Measurements from ENCODE around the gene HPN. TPM values are rescaled to one million over a fixed set of nuclear protein-coding genes. Genes with fewer than 3 reads are reported as not detected.

Gene HPN
- total and polyA plus RNA-seq, 2 of the 13 experiments (the other 11 are each of a cell fraction or from before 2014, with no cell fraction given): 46.7 to 261 TPM

DNA sequence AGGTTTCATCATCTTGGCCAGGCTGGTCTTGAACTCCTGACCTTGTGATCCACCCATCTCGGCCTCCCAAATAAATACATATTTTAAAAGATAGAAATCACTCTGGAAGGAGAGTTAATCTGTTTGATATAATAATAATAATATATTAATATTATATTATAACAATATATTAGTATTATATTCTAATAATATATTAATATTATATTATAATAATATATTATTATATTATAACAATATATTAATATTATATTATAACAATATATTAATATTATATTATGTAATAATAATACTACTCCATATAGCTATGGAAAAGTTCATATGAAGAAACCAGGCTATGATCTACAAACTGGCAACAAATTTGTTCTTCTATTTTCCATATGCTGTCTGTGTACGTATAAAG is 16.8 kb downstream of the HPN start:
- in situ Hi-C loops (cut with HindIII; ENCODE audit: extremely low pct_ligation_motif_present, low pct_unique_long_range_greater_than_20kb): no loop called here
- BruUV-seq (replicated peaks): no TSS peak
- Histone ChIP-seq H3K36me3 (replicated peaks in 1 of 2; ENCODE audit: control insufficient read depth in 1 of 2, insufficient read depth in 2 of 2, low read length in 2 of 2) (peaks cover 15 to 18% of the 10 kb centered on the region in 2 experiments; a peak in 4 of 5 replicates), H3K4me3 (replicated peaks in 1 of 3; ENCODE audit: insufficient read depth in 1 of 3, low read depth in 2 of 3, low read length in 3 of 3) (no peak overlapping the region), H2AFZ (ENCODE audit: low read length) (no peak overlapping the region), H3K4me2 (ENCODE audit: low read depth, low read length) (no peak overlapping the region), H3K27ac (ENCODE audit: extremely low read length, insufficient read depth, low read length) (no peak overlapping the region), H3K4me1 (ENCODE audit: insufficient read depth, low read length) (no peaks in the 10 kb centered on the region), H4K20me1 (ENCODE audit: insufficient read depth, low read length) (peaks cover 32% of the 10 kb centered on the region; the same call in 1 of the 2 replicates), H3K9me3 (ENCODE audit: low read length) (no peaks in the 10 kb centered on the region), H3K79me2 (ENCODE audit: insufficient read depth, low read length) (no peaks in the 10 kb centered on the region), H3K9ac (ENCODE audit: insufficient read depth, low read depth, low read length) (no peak overlapping the region), H3K27me3 (ENCODE audit: control insufficient read depth in 1 of 2, insufficient read depth in 2 of 2, low read length in 2 of 2) (no peaks in the 10 kb centered on the region)
- TF ChIP-seq PHB2 (IDR thresholded peaks at IDR 0.05; ENCODE audit: partially characterized antibody) (no peak), SRSF1 (optimal IDR thresholded peaks at IDR 0.05; ENCODE audit: low read depth, low read length) (no peak), PRMT3 (CRISPR knock-in tag; IDR thresholded peaks at IDR 0.05; ENCODE audit: borderline replicate concordance, low read depth) (no peak), ZNF737 (CRISPR knock-in tag; IDR thresholded peaks at IDR 0.05; ENCODE audit: borderline replicate concordance) (no peak), ZNF558 (CRISPR knock-in tag; IDR thresholded peaks at IDR 0.05; ENCODE audit: borderline replicate concordance) (no peak), TEAD3 (CRISPR knock-in tag; optimal IDR thresholded peaks at IDR 0.05; ENCODE audit: borderline replicate concordance) (no peak), ZNF710 (CRISPR knock-in tag; IDR thresholded peaks at IDR 0.05; ENCODE audit: borderline replicate concordance) (no peak), GZF1 (CRISPR knock-in tag; IDR thresholded peaks at IDR 0.05) (no peak), MBNL3 (CRISPR knock-in tag; conservative IDR thresholded peaks at IDR 0.05) (no peak), MAFK (conservative IDR thresholded peaks at IDR 0.05 in 1 of 2, IDR thresholded peaks at IDR 0.05 in 1 of 2; ENCODE audit: low read length in 2 of 2) (no peak), ZNF607 (CRISPR knock-in tag; IDR thresholded peaks at IDR 0.05; ENCODE audit: borderline replicate concordance) (no peak)
- WGBS (ENCODE audit: low lambda C conversion rate): 96% methylated on average over 2 of the region's 2 CpGs
- no peak for ATAC-seq
- no peak for FAIRE-seq
- ChIA-PET CTCF (ENCODE audit: low intra/inter-chr PET ratio, low total read pairs) (no interaction called here), POLR2A (no interaction called here)
- DNase-seq (ENCODE audit: low spot score): no peak
- intact Hi-C loops (cut with micrococcal nuclease; ENCODE audit: unreplicated experiment): no loop called here
